ENCODE measurements around the gene TMEM97. TPM values are rescaled to one million over a fixed set of nuclear protein-coding genes. Genes with fewer than 3 reads are reported as not detected.
"Not testable (repeated sequence)": the region's sequence is repeated elsewhere in the genome, so short reads cannot be mapped to it uniquely, and the experiment has no call there.

Gene TMEM97
- total and polyA plus RNA-seq, 2 experiments from 2014 or later, result 101 to 216 TPM

DNA sequence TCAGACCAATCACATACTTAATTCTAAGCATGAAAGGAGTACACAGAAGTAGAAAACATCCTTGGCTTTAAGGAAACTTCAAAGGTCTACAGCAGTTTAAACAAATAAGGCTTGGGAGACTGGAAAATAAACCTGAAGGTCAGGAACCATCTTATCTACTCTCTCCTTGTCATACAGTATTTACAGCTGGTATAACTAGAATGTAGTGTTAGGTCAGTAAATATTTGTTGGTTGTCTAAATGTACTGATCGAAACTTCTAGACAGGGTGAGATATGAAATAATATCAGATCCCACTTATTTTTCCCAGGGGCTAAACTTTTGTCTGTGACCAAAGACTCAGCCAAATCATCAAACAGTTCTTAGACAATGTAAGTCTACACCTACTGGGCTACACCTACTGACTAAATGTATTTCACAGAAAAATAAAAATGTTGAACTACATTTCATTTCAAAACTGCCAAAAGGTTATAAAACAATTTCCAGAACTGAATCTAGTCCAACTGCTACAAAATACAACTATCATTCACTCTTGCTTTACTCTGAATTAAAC, 27.1 kb upstream of the TMEM97 start:
- H3K4me2 ChIP-seq, result no peak overlapping the region
- DNase-seq (ENCODE audit: low spot score) (no peak), ATAC-seq (no peak)
- Mint-ChIP-seq H3K4me1 (no peaks in the 10 kb centered on the region), H3K9me3 (no peaks in the 10 kb centered on the region), H3K27me3 (ENCODE audit: insufficient read depth, low read depth, poor library complexity) (peaks cover 4% of the 10 kb centered on the region), H3K36me3 (ENCODE audit: low read depth) (no peaks in the 10 kb centered on the region), H3K27ac (no peak overlapping the region), H3K4me3 (no peak overlapping the region)
- no peaks in the 10 kb centered on the region for H3K79me2 ChIP-seq (replicated peaks; ENCODE audit: insufficient read depth)
- H3K27me3 ChIP-seq (ENCODE audit: insufficient read depth), result no peaks in the 10 kb centered on the region
- no peak overlapping the region for H2AFZ ChIP-seq
- H3K36me3 ChIP-seq (ENCODE audit: insufficient read depth), result no peaks in the 10 kb centered on the region
- TF ChIP-seq POLR2AphosphoS5 (IDR thresholded peaks at IDR 0.05; ENCODE audit: low read depth) (no peak), ZNF331 (CRISPR knock-in tag; IDR thresholded peaks at IDR 0.05; ENCODE audit: low read depth) (no peak), STAT1 (IDR thresholded peaks at IDR 0.05; ENCODE audit: unreplicated experiment) (no peak), CTCF (conservative IDR thresholded peaks at IDR 0.05; ENCODE audit: low read depth in 2 of 2) (no peak)
- H3K9me2 ChIP-seq (ENCODE audit: insufficient read depth), result no peaks in the 10 kb centered on the region
- H4K20me1 ChIP-seq (replicated peaks; ENCODE audit: insufficient read depth), result no peaks in the 10 kb centered on the region
- no peaks in the 10 kb centered on the region for H3K4me1 ChIP-seq (ENCODE audit: insufficient read depth)
- no peak overlapping the region for H3K4me3 ChIP-seq
- no peak overlapping the region for H3K27ac ChIP-seq (ENCODE audit: low read depth)
- H3F3A ChIP-seq (replicated peaks; ENCODE audit: low read depth), result no peaks in the 10 kb centered on the region

DNA sequence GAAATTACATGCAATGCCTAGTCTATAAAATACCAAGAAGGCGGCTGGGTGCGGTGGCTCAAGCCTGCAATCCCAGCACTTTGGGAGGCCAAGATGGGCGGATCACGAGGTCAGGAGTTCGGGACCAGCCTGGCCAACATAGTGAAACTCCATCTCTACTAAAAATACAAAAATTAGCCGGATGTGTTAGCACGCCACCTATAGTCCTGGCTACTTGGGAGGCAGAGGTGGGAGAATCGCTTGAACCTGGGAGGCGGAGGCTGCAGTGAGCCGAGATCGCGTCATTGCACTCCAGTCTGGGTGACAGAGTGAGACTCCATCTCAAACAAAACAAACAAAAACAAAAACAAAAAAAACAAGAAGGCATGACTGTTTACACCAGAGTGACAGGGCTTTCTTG, 26.1 kb upstream of the TMEM97 start:
- H3K27ac Mint-ChIP-seq; DNase-seq (ENCODE audit: low spot score); H3K79me2 ChIP-seq (replicated peaks; ENCODE audit: insufficient read depth); H3K9me2 ChIP-seq (ENCODE audit: insufficient read depth); H3K4me1 ChIP-seq (ENCODE audit: insufficient read depth); H3K36me3 Mint-ChIP-seq (ENCODE audit: low read depth); H3K27me3 ChIP-seq (ENCODE audit: insufficient read depth); H3K4me3 Mint-ChIP-seq; H3K4me3 ChIP-seq; H4K20me1 ChIP-seq (replicated peaks; ENCODE audit: insufficient read depth); H2AFZ ChIP-seq; ATAC-seq; H3K9me3 Mint-ChIP-seq; H3K4me2 ChIP-seq; H3F3A ChIP-seq (replicated peaks; ENCODE audit: low read depth); H3K36me3 ChIP-seq (ENCODE audit: insufficient read depth); H3K27ac ChIP-seq (ENCODE audit: low read depth); H3K27me3 Mint-ChIP-seq (ENCODE audit: insufficient read depth, low read depth, poor library complexity); H3K4me1 Mint-ChIP-seq: not testable (repeated sequence)
- TF ChIP-seq CTCF (conservative IDR thresholded peaks at IDR 0.05; ENCODE audit: low read depth in 2 of 2), result peak; percentile 16 to 49; a peak in 3 of 4 replicates

GRCh38 chr17:28293994-28294393, 25.0 kb upstream of the TMEM97 start:
- Histone ChIP-seq H3F3A (replicated peaks; ENCODE audit: low read depth) (no peaks in the 10 kb centered on the region), H3K4me1 (ENCODE audit: insufficient read depth) (no peaks in the 10 kb centered on the region), H3K27me3 (ENCODE audit: insufficient read depth) (no peaks in the 10 kb centered on the region), H3K4me2 (no peak overlapping the region), H3K79me2 (replicated peaks; ENCODE audit: insufficient read depth) (no peaks in the 10 kb centered on the region), H4K20me1 (replicated peaks; ENCODE audit: insufficient read depth) (no peaks in the 10 kb centered on the region), H3K27ac (ENCODE audit: low read depth) (no peak overlapping the region), H3K4me3 (no peak overlapping the region), H3K36me3 (ENCODE audit: insufficient read depth) (no peaks in the 10 kb centered on the region), H3K9me2 (ENCODE audit: insufficient read depth) (no peaks in the 10 kb centered on the region), H2AFZ (no peak overlapping the region)
- Mint-ChIP-seq H3K9me3 (no peaks in the 10 kb centered on the region), H3K4me3 (no peak overlapping the region), H3K27me3 (ENCODE audit: insufficient read depth, low read depth, poor library complexity) (peaks cover 4% of the 10 kb centered on the region), H3K27ac (no peak overlapping the region), H3K36me3 (ENCODE audit: low read depth) (no peaks in the 10 kb centered on the region), H3K4me1 (no peaks in the 10 kb centered on the region)
- DNase-seq (ENCODE audit: low spot score), result no peak
- no peak for ATAC-seq
- TF ChIP-seq ZNF331 (CRISPR knock-in tag; IDR thresholded peaks at IDR 0.05; ENCODE audit: low read depth), result no peak
- no peak for TF ChIP-seq EZH2 (IDR thresholded peaks at IDR 0.05; ENCODE audit: low read depth, unreplicated experiment)
- no peak for TF ChIP-seq ETS1 (IDR thresholded peaks at IDR 0.05)
- no peak for TF ChIP-seq CREB1 (CRISPR knock-in tag; IDR thresholded peaks at IDR 0.05; ENCODE audit: low read depth)
- TF ChIP-seq STAT1 (IDR thresholded peaks at IDR 0.05; ENCODE audit: unreplicated experiment), result no peak
- TF ChIP-seq JUNB (IDR thresholded peaks at IDR 0.05; ENCODE audit: unreplicated experiment), result no peak
- TF ChIP-seq REST (IDR thresholded peaks at IDR 0.05; ENCODE audit: unreplicated experiment), result no peak

All from GM23338 (cell line).